HEK293 (cell line): ENCODE measurements around the gene GOLGA8B.

Experiments used
- CTCF ChIA-PET: fragments of 350-600 bp; formaldehyde crosslinking; extraction: SDS; loops from one replicate; lab custom pipeline; 2021; ENCODE audit warnings: antibody characterized with exemption; lab: Yijun Ruan, JAX
- POLR2A ChIA-PET: fragments of 300-600 bp; formaldehyde crosslinking; extraction: SDS; loops from one replicate; lab custom pipeline; 2020; ENCODE audit warnings: antibody characterized with exemption, inconsistent platforms; lab: Yijun Ruan, JAX
- H3K27ac ChIP-seq: fragments of 200-500 bp; sonication (Bioruptor generic); 2 replicates; pipeline ENCODE4 v1.5.1; 2014; ENCODE audit warnings: low read depth, low read length, control low read depth, inconsistent platforms; ENCODE audit errors: extremely low read depth
- H3K36me3 ChIP-seq, 2 experiments: fragments of 200-500 bp in 1 of 2; sonication (Bioruptor generic) in 1 of 2; 1 replicate in 1 of 2; 2 replicates in 1 of 2; pipeline ENCODE4 v1.5.1; 2014 to 2017; ENCODE audit warnings: inconsistent platforms in 2 of 2, low read length in 2 of 2; ENCODE audit not compliant: control insufficient read depth in 2 of 2, insufficient read depth in 1 of 2
- H3K4me1 ChIP-seq: fragments of 200-500 bp; sonication (Bioruptor generic); 2 replicates; pipeline ENCODE4 v1.5.1; 2014; ENCODE audit warnings: mild to moderate bottlenecking, low read length, inconsistent platforms; ENCODE audit not compliant: control insufficient read depth, insufficient read depth
- H3K4me3 ChIP-seq: 2 replicates; pipeline ENCODE4 v1.5.1; 2011; ENCODE audit warnings: low read depth, mild to moderate bottlenecking, control low read depth, low read length, moderate library complexity
- H3K9me3 ChIP-seq: fragments of 200-500 bp; sonication (Bioruptor generic); 2 replicates; pipeline ENCODE4 v1.5.1; 2014; ENCODE audit warnings: low read depth, low read length, inconsistent platforms; ENCODE audit not compliant: control insufficient read depth, insufficient read depth
- BCL11A ChIP-seq: fragments of 450-650 bp; formaldehyde crosslinking; IDR thresholded peaks from 2 replicates; pipeline ENCODE4 v1.5.1; 2016; ENCODE audit warnings: low read depth, missing biosample characterization, missing genetic modification characterization
- FEZF1 ChIP-seq: fragments of 450-650 bp; formaldehyde crosslinking; IDR thresholded peaks from 2 replicates; pipeline ENCODE4 v1.5.1; 2016; ENCODE audit warnings: missing biosample characterization, missing genetic modification characterization
- GLI2 ChIP-seq: fragments of 450-650 bp; formaldehyde crosslinking; IDR thresholded peaks from 2 replicates; pipeline ENCODE4; 2017; ENCODE audit warnings: missing biosample characterization, missing genetic modification characterization, low read depth, borderline replicate concordance
- KLF10 ChIP-seq: fragments of 450-650 bp; IDR thresholded peaks from 2 replicates; pipeline ENCODE4 v1.5.1; 2018; ENCODE audit warnings: missing biosample characterization, mild to moderate bottlenecking, missing genetic modification characterization
- KLF8 ChIP-seq: fragments of 450-650 bp; formaldehyde crosslinking; IDR thresholded peaks from 2 replicates; pipeline ENCODE4 v1.5.1; 2016; ENCODE audit warnings: missing biosample characterization, missing genetic modification characterization
- SP2 ChIP-seq: fragments of 450-650 bp; formaldehyde crosslinking; IDR thresholded peaks from 2 replicates; pipeline ENCODE4 v1.5.1; 2016; ENCODE audit warnings: missing biosample characterization, missing genetic modification characterization
- SP3 ChIP-seq: fragments of 450-650 bp; formaldehyde crosslinking; IDR thresholded peaks from 2 replicates; pipeline ENCODE4 v1.5.1; 2016; ENCODE audit warnings: missing biosample characterization, missing genetic modification characterization
- TRIM28 ChIP-seq: IDR thresholded peaks from 2 replicates; pipeline ENCODE4 v1.6.1; 2011; ENCODE audit warnings: low read length, control low read depth, borderline replicate concordance
- ZBTB17 ChIP-seq: fragments of 450-650 bp; formaldehyde crosslinking; IDR thresholded peaks from 2 replicates; pipeline ENCODE4 v1.5.1; 2016; ENCODE audit warnings: missing biosample characterization, missing genetic modification characterization
- ZFHX2 ChIP-seq: fragments of 450-650 bp; formaldehyde crosslinking; conservative IDR thresholded peaks from 2 replicates; pipeline ENCODE4 v1.5.1; 2016; ENCODE audit warnings: missing biosample characterization, missing genetic modification characterization
- ZNF138 ChIP-seq: fragments of 450-650 bp; formaldehyde crosslinking; IDR thresholded peaks from 2 replicates; pipeline ENCODE4 v1.5.1; 2016; ENCODE audit warnings: missing biosample characterization, missing genetic modification characterization, borderline replicate concordance
- ZNF155 ChIP-seq: fragments of 450-650 bp; formaldehyde crosslinking; IDR thresholded peaks from 2 replicates; pipeline ENCODE4 v1.5.1; 2016; ENCODE audit warnings: missing biosample characterization, missing genetic modification characterization
- ZNF19 ChIP-seq: fragments of 450-650 bp; formaldehyde crosslinking; IDR thresholded peaks from 2 replicates; pipeline ENCODE4; 2016; ENCODE audit warnings: missing biosample characterization, missing genetic modification characterization, low read depth
- ZNF248 ChIP-seq: fragments of 450-650 bp; formaldehyde crosslinking; IDR thresholded peaks from 2 replicates; pipeline ENCODE4 v1.5.1; 2017; ENCODE audit warnings: missing biosample characterization, missing genetic modification characterization
- ZNF302 ChIP-seq: fragments of 450-650 bp; formaldehyde crosslinking; IDR thresholded peaks from 2 replicates; pipeline ENCODE4 v1.5.1; 2016; ENCODE audit warnings: missing biosample characterization, missing genetic modification characterization, low read depth
- ZNF324 ChIP-seq: fragments of 450-650 bp; formaldehyde crosslinking; IDR thresholded peaks from 2 replicates; pipeline ENCODE4 v1.5.1; 2016; ENCODE audit warnings: missing biosample characterization, missing genetic modification characterization
- ZNF341 ChIP-seq: fragments of 450-650 bp; formaldehyde crosslinking; IDR thresholded peaks from 2 replicates; pipeline ENCODE4; 2016; ENCODE audit warnings: low read depth, missing biosample characterization, missing genetic modification characterization
- ZNF354C ChIP-seq: fragments of 450-650 bp; formaldehyde crosslinking; IDR thresholded peaks from 2 replicates; pipeline ENCODE4 v1.5.1; 2016; ENCODE audit warnings: missing biosample characterization, missing genetic modification characterization, low read depth, borderline replicate concordance
- ZNF366 ChIP-seq: fragments of 450-650 bp; formaldehyde crosslinking; conservative IDR thresholded peaks from 2 replicates; pipeline ENCODE4 v1.5.1; 2016; ENCODE audit warnings: missing biosample characterization, missing genetic modification characterization
- ZNF433 ChIP-seq: fragments of 450-650 bp; formaldehyde crosslinking; IDR thresholded peaks from 2 replicates; pipeline ENCODE4 v1.5.1; 2016; ENCODE audit warnings: missing biosample characterization, missing genetic modification characterization, low read depth
- ZNF558 ChIP-seq: fragments of 450-650 bp; formaldehyde crosslinking; IDR thresholded peaks from 2 replicates; pipeline ENCODE4 v1.5.1; 2016; ENCODE audit warnings: missing biosample characterization, missing genetic modification characterization
- ZNF624 ChIP-seq: fragments of 450-650 bp; formaldehyde crosslinking; IDR thresholded peaks from 2 replicates; pipeline ENCODE4 v1.5.1; 2017; ENCODE audit warnings: missing biosample characterization, missing genetic modification characterization
- ZNF629 ChIP-seq: fragments of 450-650 bp; formaldehyde crosslinking; IDR thresholded peaks from 2 replicates; pipeline ENCODE4 v1.5.1; 2017; ENCODE audit warnings: missing biosample characterization, missing genetic modification characterization
- ZNF660 ChIP-seq: fragments of 450-650 bp; IDR thresholded peaks from 2 replicates; pipeline ENCODE4 v1.5.1; 2018; ENCODE audit warnings: missing biosample characterization, mild to moderate bottlenecking, missing genetic modification characterization
- TF ChIP-seq, protein P1 (sequence below): fragments of 450-650 bp; formaldehyde crosslinking; IDR thresholded peaks from 2 replicates; pipeline ENCODE4 v1.5.1; 2016; ENCODE audit warnings: missing biosample characterization, missing genetic modification characterization
- TF ChIP-seq, protein P2 (sequence below): fragments of 450-650 bp; formaldehyde crosslinking; IDR thresholded peaks from 2 replicates; pipeline ENCODE4 v1.5.1; 2016; ENCODE audit warnings: missing biosample characterization, missing genetic modification characterization
- TF ChIP-seq, protein P3 (sequence below): fragments of 450-650 bp; formaldehyde crosslinking; IDR thresholded peaks from 2 replicates; pipeline ENCODE4 v1.5.0; 2017; ENCODE audit warnings: missing biosample characterization, missing genetic modification characterization, borderline replicate concordance
- TF ChIP-seq, protein P4 (sequence below): fragments of 450-650 bp; formaldehyde crosslinking; IDR thresholded peaks from 2 replicates; pipeline ENCODE4 v1.5.1; 2016; ENCODE audit warnings: missing biosample characterization, missing genetic modification characterization

GOLGA8B gene

DNA sequence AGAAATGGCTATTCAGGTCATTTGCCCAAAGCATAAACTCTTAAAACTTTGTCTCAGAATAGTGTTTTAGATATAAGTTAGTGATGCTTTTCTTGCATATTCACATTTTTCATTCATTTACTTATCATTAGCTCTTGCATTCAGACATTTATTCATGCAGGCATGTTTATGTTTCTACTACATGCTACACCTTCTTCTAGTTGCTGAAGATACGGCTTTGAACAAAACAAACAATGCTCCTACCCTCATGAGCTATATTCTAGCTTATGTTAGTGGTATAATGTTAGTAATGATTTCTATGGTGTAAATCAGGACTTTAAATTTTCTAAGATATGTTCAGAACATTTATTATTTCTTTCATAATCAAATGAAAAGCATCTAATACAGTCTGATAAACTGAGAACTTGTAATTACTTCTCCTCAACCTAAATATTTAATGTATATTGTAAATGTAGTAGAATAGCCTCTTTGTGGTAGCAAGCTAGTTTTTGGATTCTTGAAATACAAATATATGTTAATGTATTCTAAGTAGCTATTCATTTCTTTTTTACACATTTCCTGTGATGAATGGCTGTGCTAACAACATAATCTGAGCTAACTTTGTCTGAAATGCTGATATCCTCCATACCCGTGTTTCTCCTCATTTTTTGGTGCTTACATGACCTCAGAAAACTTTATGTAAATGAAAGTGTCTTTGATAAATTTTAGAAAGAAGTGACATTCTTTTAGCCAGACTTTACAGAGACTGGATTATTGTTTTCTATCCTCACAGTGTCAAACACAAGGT, 15.5 kb upstream of the GOLGA8B start:
- no peak overlapping the region for H3K27ac ChIP-seq
- TF ChIP-seq ZNF341 (tag by site-specific recombination) (no peak), FEZF1 (tag by site-specific recombination) (no peak), ZFHX2 (no peak), ZNF354C (tag by site-specific recombination) (no peak), ZNF558 (tag by site-specific recombination) (no peak), KLF10 (tag by site-specific recombination) (no peak), SP2 (tag by site-specific recombination) (no peak)
- TF ChIP-seq, protein P1, sequence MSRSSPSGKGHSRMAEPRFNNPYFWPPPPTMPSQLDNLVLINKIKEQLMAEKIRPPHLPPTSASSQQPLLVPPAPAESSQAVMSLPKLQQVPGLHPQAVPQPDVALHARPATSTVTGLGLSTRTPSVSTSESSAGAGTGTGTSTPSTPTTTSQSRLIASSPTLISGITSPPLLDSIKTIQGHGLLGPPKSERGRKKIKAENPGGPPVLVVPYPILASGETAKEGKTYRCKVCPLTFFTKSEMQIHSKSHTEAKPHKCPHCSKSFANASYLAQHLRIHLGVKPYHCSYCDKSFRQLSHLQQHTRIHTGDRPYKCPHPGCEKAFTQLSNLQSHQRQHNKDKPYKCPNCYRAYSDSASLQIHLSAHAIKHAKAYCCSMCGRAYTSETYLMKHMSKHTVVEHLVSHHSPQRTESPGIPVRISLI = no peak
- TF ChIP-seq, all 188 proteins: peak for 0
- no peaks in the 10 kb centered on the region for H3K4me1 ChIP-seq
- H3K4me3 ChIP-seq = no peak overlapping the region
- H3K9me3 ChIP-seq = no peaks in the 10 kb centered on the region
- POLR2A ChIA-PET = no interaction called here
- no peaks in the 10 kb centered on the region for H3K36me3 ChIP-seq
- CTCF ChIA-PET = no interaction called here

DNA sequence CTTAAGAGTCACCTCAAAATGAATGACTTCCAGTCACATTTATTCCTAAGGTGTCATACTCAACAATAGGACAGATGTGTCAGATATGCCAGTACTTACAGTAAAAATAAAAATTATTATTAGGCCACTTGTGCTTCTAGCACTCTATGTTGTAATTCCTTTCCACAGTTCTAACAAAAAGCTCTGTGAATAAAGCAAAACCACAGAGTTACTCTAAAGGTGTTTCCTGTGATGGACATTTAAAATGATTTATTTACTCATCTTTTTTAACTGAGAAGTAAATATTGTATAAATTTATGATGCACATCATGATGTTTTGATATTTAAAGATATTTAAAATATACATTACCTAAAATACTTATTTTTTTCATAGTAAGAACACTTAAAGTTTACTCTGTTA, 13.9 kb upstream of the GOLGA8B start:
- ChIA-PET CTCF (interaction anchor here (1.0 kb wide), 1 partner anchor 14 kb away, joined by 3 read pairs; no protein-coding TSS in a partner anchor), POLR2A (no interaction called here)
- Histone ChIP-seq H3K27ac (no peak overlapping the region), H3K36me3 (no peaks in the 10 kb centered on the region), H3K4me1 (no peaks in the 10 kb centered on the region), H3K4me3 (no peak overlapping the region), H3K9me3 (no peaks in the 10 kb centered on the region)
- TF ChIP-seq GLI2 (tag by site-specific recombination) (no peak), TRIM28 (no peak), ZBTB17 (tag by site-specific recombination) (no peak), KLF8 (tag by site-specific recombination) (no peak), ZNF366 (tag by site-specific recombination) (no peak), ZNF155 (no peak), ZNF248 (tag by site-specific recombination) (no peak), ZNF660 (no peak), ZNF624 (no peak), ZNF433 (tag by site-specific recombination) (no peak), ZNF138 (no peak), ZNF324 (tag by site-specific recombination) (no peak), ZNF19 (tag by site-specific recombination) (no peak), SP3 (tag by site-specific recombination) (no peak), ZNF629 (tag by site-specific recombination) (no peak), BCL11A (tag by site-specific recombination) (no peak), ZNF302 (tag by site-specific recombination) (no peak)
- TF ChIP-seq, protein P2, sequence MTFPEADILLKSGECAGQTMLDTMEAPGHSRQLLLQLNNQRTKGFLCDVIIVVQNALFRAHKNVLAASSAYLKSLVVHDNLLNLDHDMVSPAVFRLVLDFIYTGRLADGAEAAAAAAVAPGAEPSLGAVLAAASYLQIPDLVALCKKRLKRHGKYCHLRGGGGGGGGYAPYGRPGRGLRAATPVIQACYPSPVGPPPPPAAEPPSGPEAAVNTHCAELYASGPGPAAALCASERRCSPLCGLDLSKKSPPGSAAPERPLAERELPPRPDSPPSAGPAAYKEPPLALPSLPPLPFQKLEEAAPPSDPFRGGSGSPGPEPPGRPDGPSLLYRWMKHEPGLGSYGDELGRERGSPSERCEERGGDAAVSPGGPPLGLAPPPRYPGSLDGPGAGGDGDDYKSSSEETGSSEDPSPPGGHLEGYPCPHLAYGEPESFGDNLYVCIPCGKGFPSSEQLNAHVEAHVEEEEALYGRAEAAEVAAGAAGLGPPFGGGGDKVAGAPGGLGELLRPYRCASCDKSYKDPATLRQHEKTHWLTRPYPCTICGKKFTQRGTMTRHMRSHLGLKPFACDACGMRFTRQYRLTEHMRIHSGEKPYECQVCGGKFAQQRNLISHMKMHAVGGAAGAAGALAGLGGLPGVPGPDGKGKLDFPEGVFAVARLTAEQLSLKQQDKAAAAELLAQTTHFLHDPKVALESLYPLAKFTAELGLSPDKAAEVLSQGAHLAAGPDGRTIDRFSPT (tag by site-specific recombination) = no peak
- TF ChIP-seq, protein P3, sequence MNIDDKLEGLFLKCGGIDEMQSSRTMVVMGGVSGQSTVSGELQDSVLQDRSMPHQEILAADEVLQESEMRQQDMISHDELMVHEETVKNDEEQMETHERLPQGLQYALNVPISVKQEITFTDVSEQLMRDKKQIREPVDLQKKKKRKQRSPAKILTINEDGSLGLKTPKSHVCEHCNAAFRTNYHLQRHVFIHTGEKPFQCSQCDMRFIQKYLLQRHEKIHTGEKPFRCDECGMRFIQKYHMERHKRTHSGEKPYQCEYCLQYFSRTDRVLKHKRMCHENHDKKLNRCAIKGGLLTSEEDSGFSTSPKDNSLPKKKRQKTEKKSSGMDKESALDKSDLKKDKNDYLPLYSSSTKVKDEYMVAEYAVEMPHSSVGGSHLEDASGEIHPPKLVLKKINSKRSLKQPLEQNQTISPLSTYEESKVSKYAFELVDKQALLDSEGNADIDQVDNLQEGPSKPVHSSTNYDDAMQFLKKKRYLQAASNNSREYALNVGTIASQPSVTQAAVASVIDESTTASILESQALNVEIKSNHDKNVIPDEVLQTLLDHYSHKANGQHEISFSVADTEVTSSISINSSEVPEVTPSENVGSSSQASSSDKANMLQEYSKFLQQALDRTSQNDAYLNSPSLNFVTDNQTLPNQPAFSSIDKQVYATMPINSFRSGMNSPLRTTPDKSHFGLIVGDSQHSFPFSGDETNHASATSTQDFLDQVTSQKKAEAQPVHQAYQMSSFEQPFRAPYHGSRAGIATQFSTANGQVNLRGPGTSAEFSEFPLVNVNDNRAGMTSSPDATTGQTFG (tag by site-specific recombination) = no peak
- TF ChIP-seq, protein P4, sequence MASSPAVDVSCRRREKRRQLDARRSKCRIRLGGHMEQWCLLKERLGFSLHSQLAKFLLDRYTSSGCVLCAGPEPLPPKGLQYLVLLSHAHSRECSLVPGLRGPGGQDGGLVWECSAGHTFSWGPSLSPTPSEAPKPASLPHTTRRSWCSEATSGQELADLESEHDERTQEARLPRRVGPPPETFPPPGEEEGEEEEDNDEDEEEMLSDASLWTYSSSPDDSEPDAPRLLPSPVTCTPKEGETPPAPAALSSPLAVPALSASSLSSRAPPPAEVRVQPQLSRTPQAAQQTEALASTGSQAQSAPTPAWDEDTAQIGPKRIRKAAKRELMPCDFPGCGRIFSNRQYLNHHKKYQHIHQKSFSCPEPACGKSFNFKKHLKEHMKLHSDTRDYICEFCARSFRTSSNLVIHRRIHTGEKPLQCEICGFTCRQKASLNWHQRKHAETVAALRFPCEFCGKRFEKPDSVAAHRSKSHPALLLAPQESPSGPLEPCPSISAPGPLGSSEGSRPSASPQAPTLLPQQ = no peak
